HG03432 (cell line): ENCODE data around the gene GCAT.
A peak's percentile ranks its signal among the peaks of the same experiment; 100 is the strongest.

Experiments used
- ATAC-seq: cut with Tn5 transposase; IDR thresholded peaks from one replicate; pipeline ENCODE4 v1.9.1; 2021; ENCODE audit warnings: mild to moderate bottlenecking, moderate library complexity; ENCODE audit not compliant: unreplicated experiment

Gene GCAT

DNA sequence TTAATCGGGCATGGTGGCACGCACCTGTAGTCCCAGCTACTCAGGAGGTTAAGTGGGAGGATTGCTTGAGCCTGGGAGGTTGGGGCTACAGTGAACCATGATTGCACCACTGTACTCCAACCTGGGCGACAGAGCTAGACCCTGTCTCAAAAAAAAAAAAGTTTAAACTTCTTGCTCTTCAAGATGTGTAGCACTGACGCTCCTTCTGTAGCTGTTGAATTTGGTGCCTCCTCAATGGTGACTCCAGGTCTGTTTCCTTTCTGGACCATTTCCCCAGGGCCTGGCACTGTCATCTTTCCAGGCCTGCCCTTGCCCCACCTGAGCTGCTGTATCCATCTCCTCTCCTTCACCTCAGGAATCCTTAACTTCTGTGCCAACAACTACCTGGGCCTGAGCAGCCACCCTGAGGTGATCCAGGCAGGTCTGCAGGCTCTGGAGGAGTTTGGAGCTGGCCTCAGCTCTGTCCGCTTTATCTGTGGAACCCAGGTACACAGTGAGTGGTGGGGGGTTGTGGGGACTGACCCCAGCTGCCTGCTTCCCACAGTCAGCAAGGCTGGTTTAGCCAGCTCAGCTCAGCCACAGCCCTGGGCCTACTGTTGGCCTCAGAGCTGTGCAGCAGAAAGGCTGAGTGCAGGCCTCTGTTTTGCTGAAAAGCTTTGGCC is 2.1 kb downstream of the GCAT start:
- no peak for ATAC-seq

- no peak for ATAC-seq
Observed at GRCh38 chr22:37811867-37812266, 4.1 kb downstream of the GCAT start.

- no peak for ATAC-seq
Observed at GRCh38 chr22:37812869-37813678, 5.3 kb downstream of the GCAT start.

DNA sequence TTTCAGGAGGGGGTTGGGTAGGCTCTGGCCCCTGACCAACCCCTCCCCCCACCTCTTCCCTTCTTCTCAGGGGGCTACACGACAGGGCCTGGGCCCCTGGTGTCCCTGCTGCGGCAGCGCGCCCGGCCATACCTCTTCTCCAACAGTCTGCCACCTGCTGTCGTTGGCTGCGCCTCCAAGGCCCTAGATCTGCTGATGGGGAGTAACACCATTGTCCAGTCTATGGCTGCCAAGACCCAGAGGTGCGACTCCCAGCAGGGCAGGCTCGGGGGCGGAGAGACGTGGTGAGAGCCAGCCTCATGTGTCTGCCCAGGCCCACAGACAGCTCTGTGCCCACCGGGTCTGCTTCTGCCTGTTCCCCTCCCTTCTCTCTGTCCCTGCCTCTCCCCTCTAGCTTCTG is 7.9 kb downstream of the GCAT start:
- ATAC-seq = no peak

- ATAC-seq = no peak
Observed at GRCh38 chr22:37816543-37817180, 8.9 kb downstream of the GCAT start.

GRCh38 chr22:37817705-37818408 is 10.1 kb downstream of the GCAT start:
- peak; percentile 60 for ATAC-seq

GRCh38 chr22:37818409-37819104 is 10.8 kb downstream of the GCAT start:
- peak; percentile 52 for ATAC-seq

DNA sequence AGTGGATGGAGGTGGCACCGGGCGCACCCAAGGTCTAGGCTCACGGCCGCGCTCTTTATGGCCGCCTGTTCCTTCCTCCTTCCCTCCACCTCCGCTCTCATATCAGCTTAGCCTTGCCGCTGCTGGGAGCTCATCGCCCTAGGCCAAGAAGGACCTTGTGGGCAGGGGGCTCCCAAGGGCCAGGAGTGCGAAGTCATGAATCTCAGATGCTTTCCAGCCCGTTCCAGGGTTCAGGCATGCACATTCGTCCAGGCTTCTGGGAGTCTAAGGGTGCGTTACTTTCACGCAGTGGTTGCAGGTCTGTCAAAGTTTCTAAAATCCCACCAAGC is 11.3 kb downstream of the GCAT start:
- no peak for ATAC-seq

DNA sequence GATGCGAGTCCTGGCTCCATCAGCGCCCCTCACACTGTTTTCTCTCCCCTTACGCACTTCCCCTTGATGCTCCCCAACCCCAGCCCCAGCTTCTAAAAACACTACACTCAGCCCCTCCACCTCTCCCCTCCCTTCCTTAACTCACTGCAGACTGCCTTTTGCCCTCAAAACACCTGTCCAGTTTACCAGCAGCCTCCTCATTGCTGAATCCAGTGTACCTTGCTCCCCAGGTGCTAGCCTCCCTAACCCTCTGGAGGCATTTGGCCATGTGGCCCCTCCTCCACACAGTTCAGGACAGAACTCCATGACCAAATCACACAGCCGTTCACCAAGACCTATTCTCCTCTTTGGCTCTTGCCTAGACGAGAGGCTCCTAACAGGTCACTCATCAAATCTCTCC is 12.6 kb downstream of the GCAT start:
- ATAC-seq = no peak

- ATAC-seq = no peak
Observed at GRCh38 chr22:37822079-37822833, 14.5 kb downstream of the GCAT start.

- no peak for ATAC-seq
Observed at GRCh38 chr22:37823134-37823985, 15.6 kb downstream of the GCAT start, which contains the start of gene GALR3. GALR3 (plus strand) TSS chr22:37823382; CDS start chr22:37823407, 25 bp downstream.

DNA sequence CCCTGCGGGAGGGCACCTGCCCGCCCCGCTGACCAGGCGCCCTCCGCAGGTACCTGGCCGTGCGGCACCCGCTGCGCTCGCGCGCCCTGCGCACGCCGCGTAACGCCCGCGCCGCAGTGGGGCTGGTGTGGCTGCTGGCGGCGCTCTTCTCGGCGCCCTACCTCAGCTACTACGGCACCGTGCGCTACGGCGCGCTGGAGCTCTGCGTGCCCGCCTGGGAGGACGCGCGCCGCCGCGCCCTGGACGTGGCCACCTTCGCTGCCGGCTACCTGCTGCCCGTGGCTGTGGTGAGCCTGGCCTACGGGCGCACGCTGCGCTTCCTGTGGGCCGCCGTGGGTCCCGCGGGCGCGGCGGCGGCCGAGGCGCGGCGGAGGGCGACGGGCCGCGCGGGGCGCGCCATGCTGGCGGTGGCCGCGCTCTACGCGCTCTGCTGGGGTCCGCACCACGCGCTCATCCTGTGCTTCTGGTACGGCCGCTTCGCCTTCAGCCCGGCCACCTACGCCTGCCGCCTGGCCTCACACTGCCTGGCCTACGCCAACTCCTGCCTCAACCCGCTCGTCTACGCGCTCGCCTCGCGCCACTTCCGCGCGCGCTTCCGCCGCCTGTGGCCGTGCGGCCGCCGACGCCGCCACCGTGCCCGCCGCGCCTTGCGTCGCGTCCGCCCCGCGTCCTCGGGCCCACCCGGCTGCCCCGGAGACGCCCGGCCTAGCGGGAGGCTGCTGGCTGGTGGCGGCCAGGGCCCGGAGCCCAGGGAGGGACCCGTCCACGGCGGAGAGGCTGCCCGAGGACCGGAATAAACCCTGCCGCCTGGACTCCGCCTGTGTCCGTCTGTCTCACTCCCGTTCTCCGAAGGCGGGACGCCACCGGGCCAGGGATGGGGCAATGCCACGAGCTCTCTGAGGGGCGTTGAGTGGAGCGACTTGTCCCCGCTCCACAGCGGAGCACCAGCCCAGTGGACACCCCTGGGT is 17.2 kb downstream of the GCAT start:
- no peak for ATAC-seq

DNA sequence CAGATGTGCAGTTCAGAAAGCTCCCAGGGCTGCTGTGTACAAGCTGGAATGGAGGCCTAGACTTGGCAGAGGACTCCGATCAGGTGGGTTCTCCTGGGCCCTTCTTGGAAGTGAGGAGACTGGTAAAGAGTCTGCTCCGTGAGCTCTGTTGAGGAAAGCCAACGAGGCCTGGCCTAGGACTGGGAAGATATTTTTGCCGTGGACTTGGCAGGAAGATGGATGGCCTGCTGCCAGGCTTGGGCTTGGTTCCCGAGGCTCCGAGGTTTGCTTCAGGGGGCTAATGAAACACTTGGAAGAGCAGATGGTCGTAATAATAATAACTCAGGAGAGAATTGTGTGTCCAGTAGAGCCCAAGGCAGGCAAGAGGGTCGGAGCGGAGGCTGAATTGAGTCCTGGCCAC is 19.3 kb downstream of the GCAT start:
- no peak for ATAC-seq

GRCh38 chr22:37830093-37830842 is 22.5 kb downstream of the GCAT start:
- ATAC-seq = no peak

- no peak for ATAC-seq
Observed at GRCh38 chr22:37831472-37831871, 23.7 kb downstream of the GCAT start.

DNA sequence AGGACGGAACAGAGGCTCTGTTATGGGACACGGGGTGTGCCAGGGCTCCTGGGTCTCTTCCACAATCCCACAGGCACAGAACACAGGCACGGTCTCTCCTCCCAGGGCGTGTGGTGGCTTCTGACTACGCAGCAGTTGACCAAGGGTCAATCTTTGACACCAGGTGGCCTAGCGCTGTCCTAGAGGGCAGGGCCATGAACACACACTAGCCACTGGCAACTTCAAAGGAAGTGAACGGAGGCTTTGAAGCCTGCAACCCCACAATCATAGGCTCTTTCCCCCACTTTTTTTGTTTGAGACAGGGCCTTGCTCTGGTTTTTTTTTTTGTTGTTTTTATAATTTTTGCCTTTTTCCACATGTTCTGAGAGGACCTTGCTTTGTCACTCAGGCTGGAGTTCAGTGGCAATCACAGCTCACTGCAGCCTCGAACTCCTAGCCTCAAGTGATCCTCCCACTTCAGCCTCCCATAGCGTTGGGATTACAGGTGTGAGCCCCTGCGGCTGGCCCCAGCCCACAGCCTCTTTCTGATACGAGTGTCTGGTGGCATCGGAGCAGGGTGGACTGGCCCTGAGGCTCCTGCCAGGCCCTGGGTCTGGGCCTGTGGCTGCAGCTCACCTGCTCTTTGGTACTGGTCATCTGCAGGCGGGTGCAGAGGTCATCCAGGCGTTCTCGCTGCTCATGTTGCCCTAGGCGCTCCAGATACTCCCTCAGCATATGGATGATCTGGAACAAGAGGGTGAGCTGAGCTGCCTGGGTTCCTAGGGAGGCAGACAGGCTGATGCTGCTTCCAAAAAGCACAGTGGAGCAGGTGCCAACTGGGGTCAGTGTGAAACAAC is 24.5 kb downstream of the GCAT start:
- no peak for ATAC-seq
